ENCODE measurements around the gene HIF3A.

Gene HIF3A

GRCh38 chr19:46296722-46297461 is at the start of gene HIF3A:
HIF3A (plus strand) TSS chr19:46297042; CDS start chr19:46297077, 35 bp downstream.
- H3K9ac ChIP-seq (ENCODE audit: low read depth, low read length, poor library complexity, severe bottlenecking): no peak within 1 kb of the TSS

GRCh38 chr19:46250076-46250735 is 46.6 kb upstream of the HIF3A start:
- no peak overlapping the region for H3K4me3 ChIP-seq (ENCODE audit: low read length, poor library complexity, severe bottlenecking)
- no peak overlapping the region for H3K9ac ChIP-seq (ENCODE audit: low read depth, low read length, poor library complexity, severe bottlenecking)
- H2AFZ ChIP-seq (ENCODE audit: low read length): no peak overlapping the region
- H3K9me3 ChIP-seq (ENCODE audit: insufficient read depth, low read depth, low read length): no peaks in the 10 kb centered on the region
- no peaks in the 10 kb centered on the region for H3K4me1 ChIP-seq (ENCODE audit: insufficient read depth, low read length, poor library complexity, severe bottlenecking)
- H4K20me1 ChIP-seq (ENCODE audit: insufficient read depth, low read length, poor library complexity, severe bottlenecking): no peaks in the 10 kb centered on the region
- H3K79me2 ChIP-seq (ENCODE audit: insufficient read depth, low read length): no peaks in the 10 kb centered on the region
- H3K4me2 ChIP-seq (ENCODE audit: low read depth, low read length, poor library complexity, severe bottlenecking): no peak overlapping the region
- no peaks in the 10 kb centered on the region for H3F3A ChIP-seq (ENCODE audit: low read depth)
- no peaks in the 10 kb centered on the region for H3K36me3 ChIP-seq (ENCODE audit: insufficient read depth, low read length)
- H3K27me3 ChIP-seq (ENCODE audit: insufficient read depth, low read length, poor library complexity, severe bottlenecking): peaks cover 15% of the 10 kb centered on the region
- TF ChIP-seq EZH2phosphoT487 (IDR thresholded peaks at IDR 0.05; ENCODE audit: borderline replicate concordance) (no peak), CTCF (conservative IDR thresholded peaks at IDR 0.05; ENCODE audit: low read length) (no peak)
- no peaks in the 10 kb centered on the region for H3K9me2 ChIP-seq (replicated peaks; ENCODE audit: low read depth, low read length)

More at GRCh38 chr19:46296722-46297461, at the start of gene HIF3A:
- H3K4me3 ChIP-seq (ENCODE audit: low read length, poor library complexity, severe bottlenecking): no peak within 1 kb of the TSS
- no peaks in the 10 kb centered on the region for H4K20me1 ChIP-seq (ENCODE audit: insufficient read depth, low read length, poor library complexity, severe bottlenecking)
- H3K9me2 ChIP-seq (replicated peaks; ENCODE audit: low read depth, low read length): no peaks in the 10 kb centered on the region
- no peaks in the 10 kb centered on the region for H3K36me3 ChIP-seq (ENCODE audit: insufficient read depth, low read length)
- TF ChIP-seq EZH2phosphoT487 (IDR thresholded peaks at IDR 0.05; ENCODE audit: borderline replicate concordance) (no peak), CTCF (conservative IDR thresholded peaks at IDR 0.05; ENCODE audit: low read length) (no peak)
- H3K27me3 ChIP-seq (ENCODE audit: insufficient read depth, low read length, poor library complexity, severe bottlenecking): no peaks in the 10 kb centered on the region
- no peaks in the 10 kb centered on the region for H3K79me2 ChIP-seq (ENCODE audit: insufficient read depth, low read length)
- no peaks in the 10 kb centered on the region for H3F3A ChIP-seq (ENCODE audit: low read depth)
- H3K9me3 ChIP-seq (ENCODE audit: insufficient read depth, low read depth, low read length): no peaks in the 10 kb centered on the region
- no peak within 1 kb of the TSS for H2AFZ ChIP-seq (ENCODE audit: low read length)
- peaks cover 8% of the 10 kb centered on the region for H3K4me1 ChIP-seq (ENCODE audit: insufficient read depth, low read length, poor library complexity, severe bottlenecking)
- no peak within 1 kb of the TSS for H3K4me2 ChIP-seq (ENCODE audit: low read depth, low read length, poor library complexity, severe bottlenecking)

- H3K4me2 ChIP-seq (ENCODE audit: low read depth, low read length, poor library complexity, severe bottlenecking): no peak overlapping the region
- H3K9ac ChIP-seq (ENCODE audit: low read depth, low read length, poor library complexity, severe bottlenecking): no peak overlapping the region
- H3F3A ChIP-seq (ENCODE audit: low read depth): no peaks in the 10 kb centered on the region
- no peaks in the 10 kb centered on the region for H3K9me3 ChIP-seq (ENCODE audit: insufficient read depth, low read depth, low read length)
- no peaks in the 10 kb centered on the region for H3K79me2 ChIP-seq (ENCODE audit: insufficient read depth, low read length)
- no peaks in the 10 kb centered on the region for H4K20me1 ChIP-seq (ENCODE audit: insufficient read depth, low read length, poor library complexity, severe bottlenecking)
- H3K36me3 ChIP-seq (ENCODE audit: insufficient read depth, low read length): no peaks in the 10 kb centered on the region
- H3K4me1 ChIP-seq (ENCODE audit: insufficient read depth, low read length, poor library complexity, severe bottlenecking): no peaks in the 10 kb centered on the region
- no peak overlapping the region for H2AFZ ChIP-seq (ENCODE audit: low read length)
- TF ChIP-seq CTCF (conservative IDR thresholded peaks at IDR 0.05; ENCODE audit: low read length) (no peak), EZH2phosphoT487 (IDR thresholded peaks at IDR 0.05; ENCODE audit: borderline replicate concordance) (no peak)
- H3K27me3 ChIP-seq (ENCODE audit: insufficient read depth, low read length, poor library complexity, severe bottlenecking): peaks cover 16% of the 10 kb centered on the region
- H3K9me2 ChIP-seq (replicated peaks; ENCODE audit: low read depth, low read length): no peaks in the 10 kb centered on the region
- no peak overlapping the region for H3K4me3 ChIP-seq (ENCODE audit: low read length, poor library complexity, severe bottlenecking)
These were observed 45.4 kb upstream of the HIF3A start for GRCh38 chr19:46251416-46251815.
